KOPT-K1 (cell line): ENCODE results near the gene CEP63.

ENCODE experiments used
- H3K27ac ChIP-seq: fragments of 200-600 bp; sonication (generic); 2 replicates; pipeline ENCODE4 v1.5.1; 2016; ENCODE audit warnings: antibody characterized with exemption, mild to moderate bottlenecking, low read depth, low read length; ENCODE audit not compliant: poor library complexity, severe bottlenecking
- H3K36me3 ChIP-seq: fragments of 200-600 bp; sonication (generic); 2 replicates; pipeline ENCODE4 v1.5.1; 2017; ENCODE audit warnings: antibody characterized with exemption, mild to moderate bottlenecking, low read length, moderate library complexity; ENCODE audit not compliant: insufficient read depth
- H3K9me3 ChIP-seq: fragments of 200-600 bp; sonication (generic); 2 replicates; pipeline ENCODE4 v1.5.1; 2017; ENCODE audit warnings: antibody characterized with exemption, low read length, mild to moderate bottlenecking; ENCODE audit not compliant: insufficient read depth, poor library complexity, severe bottlenecking

The CEP63 gene

GRCh38 chr3:134460965-134461364 is 24.9 kb upstream of the CEP63 start:
- no peak overlapping the region for H3K27ac ChIP-seq
- H3K36me3 ChIP-seq = no peaks in the 10 kb centered on the region
- no peaks in the 10 kb centered on the region for H3K9me3 ChIP-seq

GRCh38 chr3:134462331-134462941 is 23.4 kb upstream of the CEP63 start:
- Histone ChIP-seq H3K27ac (no peak overlapping the region), H3K36me3 (no peaks in the 10 kb centered on the region), H3K9me3 (no peaks in the 10 kb centered on the region)

DNA sequence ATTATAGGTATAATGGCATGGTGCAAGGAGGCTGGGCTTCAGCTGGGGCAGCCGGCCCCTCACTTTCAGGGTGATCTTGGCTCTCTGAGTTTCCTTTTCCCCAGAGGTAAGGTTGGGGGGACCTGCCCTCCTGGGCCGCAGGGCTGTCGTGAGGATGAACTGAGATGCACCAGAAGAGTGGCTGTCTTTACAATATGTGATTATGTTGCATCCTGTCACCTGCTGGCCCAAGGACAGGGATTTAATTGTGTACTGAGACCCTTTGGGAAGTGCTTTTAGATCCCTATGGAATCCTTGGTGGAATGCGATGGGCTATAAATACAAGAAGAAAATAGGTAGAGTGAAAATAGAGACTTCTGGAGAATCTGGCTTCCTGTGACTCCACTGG is 22.2 kb upstream of the CEP63 start:
- no peak overlapping the region for H3K27ac ChIP-seq
- H3K36me3 ChIP-seq = no peaks in the 10 kb centered on the region
- no peaks in the 10 kb centered on the region for H3K9me3 ChIP-seq

DNA sequence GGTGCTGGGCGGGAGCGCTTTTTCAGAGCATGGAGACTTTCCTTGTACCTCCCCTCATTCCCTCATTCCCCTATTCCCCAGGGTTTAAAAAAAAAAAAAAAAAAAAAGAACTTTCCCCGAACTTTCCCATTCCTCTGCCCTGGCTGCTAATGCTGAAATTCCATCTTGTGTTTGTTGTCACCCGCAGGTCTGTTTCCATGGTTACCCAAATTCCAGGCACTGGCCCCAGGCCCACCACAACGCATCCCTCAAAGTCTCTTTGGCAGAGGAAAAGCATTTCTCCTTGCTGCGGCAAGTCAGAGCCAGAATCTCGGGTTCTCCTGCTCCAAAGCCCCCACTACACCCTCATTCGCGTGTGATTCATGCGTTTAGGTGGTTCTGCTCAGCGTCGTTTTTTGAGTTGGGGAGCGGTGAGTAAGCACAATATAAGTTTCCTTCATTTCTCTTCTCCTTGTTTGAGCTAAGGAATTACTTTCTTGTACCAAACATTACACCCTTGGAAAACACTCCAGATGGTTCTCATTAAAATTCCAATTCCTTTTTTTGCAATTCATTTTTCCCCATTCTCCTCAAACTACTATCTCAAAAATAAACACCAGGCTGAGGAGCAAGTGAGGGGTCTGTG is 21.7 kb upstream of the CEP63 start:
- Histone ChIP-seq H3K27ac (no peak overlapping the region), H3K36me3 (no peaks in the 10 kb centered on the region), H3K9me3 (no peaks in the 10 kb centered on the region)

DNA sequence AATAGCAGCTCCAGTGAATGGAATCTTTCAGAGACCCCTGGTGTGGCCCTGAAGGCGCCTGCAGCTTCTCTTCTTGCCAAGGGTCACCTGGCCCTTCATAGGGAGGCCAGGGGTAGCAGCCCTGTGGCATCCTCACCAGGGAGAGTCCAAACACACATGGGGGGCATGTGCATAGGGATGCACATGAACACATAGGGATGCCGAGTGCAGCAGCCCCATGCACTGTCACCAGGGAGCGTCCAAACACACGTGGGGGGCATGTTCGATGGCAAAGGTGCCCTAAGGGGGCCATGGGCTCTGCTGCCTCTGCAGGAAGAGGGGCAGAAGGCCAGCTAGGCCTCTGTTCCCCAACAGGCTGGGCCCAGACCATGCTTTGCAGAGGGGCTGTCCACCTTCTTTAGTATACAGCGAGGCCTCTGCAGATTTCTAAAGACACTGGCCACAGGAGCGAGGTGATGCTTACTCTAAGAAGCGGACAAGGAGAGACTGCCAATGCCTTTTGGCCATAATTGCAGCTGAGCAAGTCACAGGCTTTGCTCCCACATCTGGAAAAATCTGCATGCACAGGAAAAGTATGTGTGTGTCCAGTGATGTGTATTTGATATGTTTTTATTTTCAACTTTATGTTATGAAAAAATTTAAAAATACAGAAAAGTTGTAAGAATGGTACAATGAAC is 21.0 kb upstream of the CEP63 start:
- Histone ChIP-seq H3K36me3 (no peaks in the 10 kb centered on the region), H3K27ac (no peak overlapping the region), H3K9me3 (no peaks in the 10 kb centered on the region)

- Histone ChIP-seq H3K36me3 (no peaks in the 10 kb centered on the region), H3K27ac (no peak overlapping the region), H3K9me3 (no peaks in the 10 kb centered on the region)
These were observed 19.5 kb upstream of the CEP63 start for GRCh38 chr3:134466331-134466730.

DNA sequence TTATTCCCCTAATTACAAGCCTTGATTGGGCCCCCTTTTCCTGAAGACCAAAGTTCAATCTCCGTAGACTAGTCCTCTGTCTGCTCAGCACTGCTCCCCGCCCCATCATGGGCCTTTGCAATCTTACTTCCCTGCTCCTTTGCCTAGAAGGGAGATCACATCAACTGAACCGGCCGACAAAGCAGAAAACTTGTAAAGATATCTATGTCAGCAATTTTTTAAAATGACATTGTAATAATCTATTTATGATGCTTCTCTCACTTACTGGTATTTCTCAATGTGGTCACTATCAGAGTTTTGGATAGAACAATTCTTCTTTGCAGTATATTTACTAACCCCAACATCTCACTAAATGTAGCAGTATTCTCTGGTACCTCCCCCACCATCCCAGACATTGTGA is 17.3 kb upstream of the CEP63 start:
- no peaks in the 10 kb centered on the region for H3K36me3 ChIP-seq
- H3K9me3 ChIP-seq = no peaks in the 10 kb centered on the region
- no peak overlapping the region for H3K27ac ChIP-seq

GRCh38 chr3:134471521-134472193 is 14.2 kb upstream of the CEP63 start:
- Histone ChIP-seq H3K9me3 (no peaks in the 10 kb centered on the region), H3K27ac (no peak overlapping the region), H3K36me3 (peaks cover 20% of the 10 kb centered on the region)

- H3K9me3 ChIP-seq = no peaks in the 10 kb centered on the region
- peaks cover 32% of the 10 kb centered on the region for H3K36me3 ChIP-seq
- H3K27ac ChIP-seq = no peak overlapping the region
These were observed 13.0 kb upstream of the CEP63 start for GRCh38 chr3:134472831-134473230.

DNA sequence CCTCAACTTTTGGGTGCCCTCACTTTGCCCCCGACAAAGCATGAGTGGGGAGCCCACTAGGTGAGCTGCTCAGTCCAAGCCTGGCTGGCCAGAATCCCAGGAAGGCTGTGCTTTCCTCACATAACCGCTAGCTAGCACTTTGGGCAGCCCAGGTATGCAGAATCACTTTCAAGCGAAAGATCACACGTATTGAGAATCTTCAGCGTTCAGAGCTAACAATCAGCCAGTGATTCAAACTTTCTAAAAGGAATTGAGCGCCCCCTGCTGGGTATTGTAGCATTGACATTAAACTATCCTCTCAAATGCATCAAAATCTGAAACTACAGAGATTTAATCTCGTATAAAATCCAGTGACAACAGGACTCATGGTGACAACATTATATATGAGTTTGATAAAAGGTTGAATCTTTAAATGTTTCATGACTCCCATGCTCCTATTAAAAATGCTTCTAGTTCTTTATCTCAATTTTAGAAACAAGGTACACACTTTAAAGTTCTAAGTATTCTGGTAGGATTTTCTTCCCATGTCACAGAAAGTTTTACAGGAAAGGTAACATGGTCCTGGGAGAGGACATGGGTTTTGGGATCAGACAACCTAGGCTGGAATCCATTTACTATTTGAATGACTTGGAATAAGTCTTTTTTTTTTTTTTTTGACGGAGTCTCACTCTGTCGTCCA is 11.8 kb upstream of the CEP63 start:
- Histone ChIP-seq H3K36me3 (peaks cover 43% of the 10 kb centered on the region), H3K9me3 (no peaks in the 10 kb centered on the region), H3K27ac (no peak overlapping the region)

GRCh38 chr3:134474956-134475355 is 10.9 kb upstream of the CEP63 start:
- Histone ChIP-seq H3K27ac (no peak overlapping the region), H3K36me3 (peaks cover 53% of the 10 kb centered on the region), H3K9me3 (no peaks in the 10 kb centered on the region)

GRCh38 chr3:134476306-134476705 is 9.6 kb upstream of the CEP63 start:
- Histone ChIP-seq H3K9me3 (no peaks in the 10 kb centered on the region), H3K27ac (no peak overlapping the region), H3K36me3 (peaks cover 66% of the 10 kb centered on the region)

GRCh38 chr3:134477002-134477401 is 8.9 kb upstream of the CEP63 start:
- Histone ChIP-seq H3K36me3 (peaks cover 73% of the 10 kb centered on the region), H3K27ac (no peak overlapping the region), H3K9me3 (no peaks in the 10 kb centered on the region)

- Histone ChIP-seq H3K27ac (no peak overlapping the region), H3K9me3 (no peaks in the 10 kb centered on the region), H3K36me3 (peaks cover 82% of the 10 kb centered on the region)
These were observed 7.9 kb upstream of the CEP63 start for GRCh38 chr3:134477938-134478337.

- no peak overlapping the region for H3K27ac ChIP-seq
- peaks cover 82% of the 10 kb centered on the region for H3K36me3 ChIP-seq
These were observed 5.3 kb upstream of the CEP63 start for GRCh38 chr3:134480546-134480945.

More at GRCh38 chr3:134480546-134480945, 5.3 kb upstream of the CEP63 start:
- no peaks in the 10 kb centered on the region for H3K9me3 ChIP-seq
